Smooth muscle cell (in vitro differentiated cells): ENCODE measurements around the gene TIPRL. TPM values are rescaled to one million over a fixed set of nuclear protein-coding genes. Genes with fewer than 3 reads are reported as not detected.

Source experiments
- DNase-seq: peaks from one replicate; lab custom pipeline; 2025; ENCODE audit not compliant: unreplicated experiment; lab: John Stamatoyannopoulos, UW
- H2AFZ ChIP-seq: fragments of 200-600 bp; sonication (generic); 2 replicates; pipeline ENCODE4 v1.6.0; 2016; ENCODE audit warnings: antibody characterized with exemption, low read depth, mild to moderate bottlenecking
- H3F3A ChIP-seq: fragments of 200-600 bp; sonication (generic); 2 replicates; pipeline ENCODE4 v1.6.0; 2017; ENCODE audit warnings: antibody characterized with exemption, low read depth
- H3K27ac ChIP-seq: fragments of 200-600 bp; sonication (generic); 2 replicates; pipeline ENCODE4 v1.5.1; 2016; ENCODE audit warnings: low read depth, mild to moderate bottlenecking
- H3K27me3 ChIP-seq: fragments of 200-600 bp; sonication (generic); 2 replicates; pipeline ENCODE4 v1.6.1; 2016; ENCODE audit warnings: low read depth, mild to moderate bottlenecking
- H3K36me3 ChIP-seq: fragments of 200-600 bp; sonication (generic); 2 replicates; pipeline ENCODE4 v1.5.1; 2016; ENCODE audit warnings: low read depth
- H3K4me1 ChIP-seq: fragments of 200-600 bp; sonication (generic); 2 replicates; pipeline ENCODE4 v1.5.1; 2016; ENCODE audit warnings: low read depth
- H3K4me2 ChIP-seq: fragments of 200-600 bp; sonication (generic); 2 replicates; pipeline ENCODE4 v1.6.0; 2016; ENCODE audit warnings: mild to moderate bottlenecking
- H3K4me3 ChIP-seq: fragments of 200-600 bp; sonication (generic); 2 replicates; pipeline ENCODE4 v1.5.1; 2016; ENCODE audit warnings: mild to moderate bottlenecking
- H3K79me2 ChIP-seq: fragments of 200-600 bp; sonication (generic); 2 replicates; pipeline ENCODE4 v1.6.0; 2016; ENCODE audit warnings: low read depth, mild to moderate bottlenecking
- H3K9ac ChIP-seq: fragments of 200-600 bp; sonication (generic); 2 replicates; pipeline ENCODE4 v1.6.0; 2016; ENCODE audit warnings: low read depth
- H3K9me3 ChIP-seq: fragments of 200-600 bp; sonication (generic); replicated peaks from 2 replicates; pipeline ENCODE4 v1.5.1; 2016; ENCODE audit warnings: low read depth
- H4K20me1 ChIP-seq: fragments of 200-600 bp; sonication (generic); 2 replicates; pipeline ENCODE4 v1.6.0; 2016; ENCODE audit warnings: low read depth
- CTCF ChIP-seq: fragments of 200-600 bp; sonication (generic); IDR thresholded peaks from 2 replicates; pipeline ENCODE4 v1.5.1; 2017; ENCODE audit warnings: borderline replicate concordance, mild to moderate bottlenecking, antibody characterized with exemption; ENCODE audit not compliant: insufficient read depth, poor library complexity, severe bottlenecking
- WGBS: methylation state at CpG from one replicate; pipeline ENCODE4 v1.1.7; 2016; ENCODE audit warnings: low lambda C conversion rate; 5-methylcytosine and 5-hydroxymethylcytosine counted together
- polyA plus RNA-seq: library from polyadenylated mRNA; unstranded; fragments of >200 nt; fragmentation: Nextera tagmentation; extraction: Ambion mirVana; gene quantifications from 2 replicates; pipeline ENCODE4 v1.2.1, GENCODE V29; 2016
- total RNA-seq: library from RNA; depleted of rRNA; stranded (reverse); fragments of >200 nt; gene quantifications from 2 replicates; pipeline ENCODE4 v1.2.3, GENCODE V29; 2014

The TIPRL gene
- total RNA-seq (33.4 and 45.9 TPM in 2 replicates), polyA plus RNA-seq (31.0 and 38.9 TPM in 2 replicates)

GRCh38 chr1:168178638-168179437 lies at the start of gene TIPRL:
TSS of gene TIPRL (plus strand) at chr1:168178962. CDS start at chr1:168179078, 116 bp downstream.
- Histone ChIP-seq H3K36me3 (no peaks in the 10 kb centered on the region), H3K27me3 (no peaks in the 10 kb centered on the region), H3K4me2 (peak within 1 kb of the TSS; percentile 91), H2AFZ (peak within 1 kb of the TSS; percentile 77), H4K20me1 (peaks cover 15% of the 10 kb centered on the region), H3K79me2 (peaks cover 46% of the 10 kb centered on the region), H3K9ac (peak within 1 kb of the TSS; percentile 83), H3K4me3 (peak within 1 kb of the TSS; percentile 73), H3F3A (no peaks in the 10 kb centered on the region), H3K4me1 (peaks cover 7% of the 10 kb centered on the region), H3K27ac (peak within 1 kb of the TSS; percentile 92), H3K9me3 (no peaks in the 10 kb centered on the region)
- TF ChIP-seq CTCF: peak; percentile 66
- DNase-seq: peak; percentile 85
- under 1% methylated on average over 54 of the region's 56 CpGs for WGBS

- no peak overlapping the region for H3K27ac ChIP-seq
- H2AFZ ChIP-seq: no peak overlapping the region
- H3K36me3 ChIP-seq: no peaks in the 10 kb centered on the region
- H3F3A ChIP-seq: no peaks in the 10 kb centered on the region
- peaks cover 21% of the 10 kb centered on the region for H4K20me1 ChIP-seq
- H3K9me3 ChIP-seq: no peaks in the 10 kb centered on the region
- no peak overlapping the region for H3K4me2 ChIP-seq
- peaks cover 24% of the 10 kb centered on the region for H3K79me2 ChIP-seq
- no peak overlapping the region for H3K4me3 ChIP-seq
- 92% methylated on average over 6 of the region's 6 CpGs for WGBS
- no peak overlapping the region for H3K9ac ChIP-seq
- H3K4me1 ChIP-seq: peaks cover 3% of the 10 kb centered on the region
- DNase-seq: no peak
- H3K27me3 ChIP-seq: no peaks in the 10 kb centered on the region
- TF ChIP-seq CTCF: no peak
Observed at GRCh38 chr1:168129933-168130332, 48.8 kb upstream of the TIPRL start.

- no peak for TF ChIP-seq CTCF
- WGBS: 89% methylated on average over 1 of the region's 1 CpG
- H3K4me3 ChIP-seq: no peak overlapping the region
- no peaks in the 10 kb centered on the region for H3K27me3 ChIP-seq
- no peaks in the 10 kb centered on the region for H3K36me3 ChIP-seq
- peaks cover 28% of the 10 kb centered on the region for H4K20me1 ChIP-seq
- peaks cover 11% of the 10 kb centered on the region for H3K4me1 ChIP-seq
- DNase-seq: no peak
- peaks cover 8% of the 10 kb centered on the region for H3F3A ChIP-seq
- no peak overlapping the region for H3K27ac ChIP-seq
- no peak overlapping the region for H2AFZ ChIP-seq
- H3K79me2 ChIP-seq: peaks cover 18% of the 10 kb centered on the region
- no peak overlapping the region for H3K4me2 ChIP-seq
- H3K9ac ChIP-seq: no peak overlapping the region
- no peaks in the 10 kb centered on the region for H3K9me3 ChIP-seq
Observed at GRCh38 chr1:168134132-168134531, 44.6 kb upstream of the TIPRL start.

GRCh38 chr1:168134642-168135041 lies 44.1 kb upstream of the TIPRL start:
- Histone ChIP-seq H3K27me3 (no peaks in the 10 kb centered on the region), H3F3A (peaks cover 8% of the 10 kb centered on the region), H3K9ac (no peak overlapping the region), H3K79me2 (peaks cover 15% of the 10 kb centered on the region), H3K9me3 (no peaks in the 10 kb centered on the region), H3K36me3 (no peaks in the 10 kb centered on the region), H2AFZ (no peak overlapping the region), H3K4me3 (peak overlapping the region; percentile 93), H3K4me1 (peaks cover 11% of the 10 kb centered on the region), H4K20me1 (peaks cover 28% of the 10 kb centered on the region), H3K4me2 (no peak overlapping the region), H3K27ac (no peak overlapping the region)
- no peak for TF ChIP-seq CTCF
- WGBS: 92% methylated on average over 7 of the region's 7 CpGs
- no peak for DNase-seq
